Stimulated activated CD8-positive, alpha-beta memory T cell treated with anti-CD3 and anti-CD28 coated beads, Interleukin-15, amount 100 ng/mL, for 4 hours (primary cell): Measurements from ENCODE around the gene LHPP.

Source experiments
- DNase-seq, 2 donors: peaks; one replicate each; pipeline ENCODE4 v3.0.0-alpha.2; 2020; ENCODE audit warnings: low read depth in 2 of 2

Gene LHPP

DNA sequence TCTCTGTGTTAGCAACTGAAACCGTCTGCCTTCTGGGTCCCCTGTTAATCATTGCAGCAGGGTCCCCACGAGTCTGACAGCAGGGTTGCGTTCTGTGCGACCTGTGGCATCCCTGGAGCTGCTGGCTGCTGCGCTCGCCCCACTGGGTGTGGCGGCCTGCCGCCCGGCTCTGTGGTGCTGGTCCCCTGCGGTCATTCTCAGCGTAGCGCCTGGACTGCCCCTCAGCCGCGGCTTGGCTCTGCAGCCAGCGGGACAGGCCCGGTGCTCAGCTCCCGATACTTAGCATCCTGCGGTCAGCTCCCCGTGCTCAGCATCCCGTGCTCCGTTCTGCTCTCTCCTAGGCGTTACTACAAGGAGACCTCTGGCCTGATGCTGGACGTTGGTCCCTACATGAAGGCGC is 35.0 kb downstream of the LHPP start:
- DNase-seq = no peak

DNA sequence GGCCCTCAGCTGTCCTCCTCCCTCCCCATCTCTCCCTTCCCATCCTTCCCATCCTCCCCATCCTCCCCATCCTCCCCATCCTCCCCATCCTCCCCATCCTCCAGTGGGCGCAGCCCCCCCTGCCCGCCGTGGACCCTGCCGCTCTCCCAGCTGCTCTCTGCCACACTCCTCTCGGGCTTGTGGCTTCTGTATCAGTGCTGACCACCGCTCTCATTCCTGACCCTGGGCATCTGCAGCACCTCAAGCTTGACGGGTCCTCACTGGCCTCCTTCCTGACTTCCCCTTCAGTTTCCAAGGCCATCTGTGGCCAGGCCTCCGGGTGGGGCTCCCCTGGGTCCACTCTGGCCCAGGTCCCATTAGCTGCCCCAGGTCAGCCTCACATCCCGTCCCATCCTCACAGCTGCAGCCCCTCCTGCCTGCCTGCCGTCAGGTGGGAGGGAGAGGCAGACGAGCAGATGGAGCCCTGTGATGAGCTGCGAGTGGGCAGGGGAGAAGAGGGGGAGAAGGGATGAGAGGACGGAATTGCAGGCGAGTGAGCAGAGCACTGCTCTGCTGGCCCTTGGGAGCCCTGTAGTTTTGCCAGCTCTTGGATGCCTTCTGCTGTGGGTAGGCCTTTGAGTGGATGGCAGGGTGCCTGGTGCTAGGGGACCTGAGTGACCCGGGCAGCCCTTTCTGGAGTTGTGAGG is 35.7 kb downstream of the LHPP start:
- no peak for DNase-seq

DNA sequence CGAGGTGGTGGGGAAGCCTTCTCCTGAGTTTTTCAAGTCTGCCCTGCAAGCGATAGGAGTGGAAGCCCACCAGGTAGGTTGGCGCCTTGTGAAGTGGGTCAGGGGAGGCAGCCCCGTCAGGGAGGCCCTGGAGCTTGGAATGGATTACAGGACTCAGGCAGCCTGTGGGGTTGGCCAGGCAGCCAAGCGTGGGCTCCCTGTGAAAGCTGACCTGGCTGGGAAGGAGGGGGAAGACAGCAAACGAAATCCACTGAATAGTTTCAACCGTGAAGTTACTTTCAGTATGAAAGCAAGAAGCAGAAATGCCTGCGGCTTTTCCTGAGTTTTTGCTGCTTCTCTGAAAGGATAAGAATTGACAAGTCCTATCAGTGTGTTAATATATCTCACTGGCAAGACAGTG is 36.4 kb downstream of the LHPP start:
- no peak for DNase-seq

DNA sequence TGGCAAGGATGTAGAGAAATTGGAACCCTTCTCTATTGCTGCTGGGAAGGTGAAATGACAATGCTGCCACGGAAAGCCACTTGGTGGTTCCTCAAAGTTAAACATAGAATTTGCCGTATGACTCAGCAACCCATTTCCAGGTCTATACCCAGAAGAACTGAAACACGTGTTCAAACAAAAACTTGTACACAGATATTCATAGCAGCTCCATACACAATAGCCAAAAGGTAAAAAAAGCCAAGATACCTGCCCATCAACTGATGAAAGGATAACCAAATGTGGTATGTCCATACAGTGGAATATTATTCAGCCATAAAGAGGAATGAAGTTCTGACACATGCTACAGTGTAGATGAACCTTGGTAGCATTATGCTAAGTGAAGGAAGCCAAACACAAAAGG is 39.1 kb downstream of the LHPP start:
- DNase-seq = no peak

DNA sequence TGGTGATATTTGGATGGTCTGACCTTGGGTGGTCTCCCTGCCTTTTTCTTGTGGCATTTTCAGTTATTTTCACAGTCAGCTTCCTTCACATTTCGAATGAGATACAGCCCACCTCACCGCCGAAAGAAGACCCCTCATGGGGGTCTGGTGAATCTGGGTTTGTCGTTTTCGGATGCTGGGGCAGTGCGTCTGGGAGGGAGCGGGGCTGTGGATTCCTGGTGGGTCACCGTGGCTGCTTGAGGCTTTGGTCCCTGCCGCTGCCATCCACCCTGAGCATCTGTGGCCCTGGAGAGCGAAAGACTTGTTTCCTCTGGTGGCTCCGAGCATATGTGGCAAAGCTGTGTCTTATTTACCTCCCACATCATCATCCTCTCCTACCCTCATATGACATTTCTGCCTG is 43.1 kb downstream of the LHPP start:
- DNase-seq = no peak

DNA sequence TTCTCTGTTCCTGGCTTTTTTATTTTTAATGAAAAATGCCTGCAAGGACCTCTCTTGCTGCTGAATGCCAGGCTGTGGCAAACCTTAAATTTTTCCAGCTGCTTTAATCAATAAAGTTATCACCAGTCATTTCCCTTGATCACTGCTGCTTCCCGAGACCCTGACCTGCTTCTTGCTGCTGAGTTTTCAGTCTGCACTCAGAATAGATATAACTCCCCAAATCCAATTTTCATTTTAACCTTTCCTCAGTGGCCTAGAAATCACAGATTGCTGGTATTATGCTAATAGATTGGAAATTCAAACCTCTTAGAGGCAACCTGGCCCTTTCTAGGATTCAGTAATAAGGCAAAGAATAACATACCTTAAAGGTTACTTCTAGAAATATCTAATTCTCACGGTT is 43.7 kb downstream of the LHPP start:
- no peak for DNase-seq

DNA sequence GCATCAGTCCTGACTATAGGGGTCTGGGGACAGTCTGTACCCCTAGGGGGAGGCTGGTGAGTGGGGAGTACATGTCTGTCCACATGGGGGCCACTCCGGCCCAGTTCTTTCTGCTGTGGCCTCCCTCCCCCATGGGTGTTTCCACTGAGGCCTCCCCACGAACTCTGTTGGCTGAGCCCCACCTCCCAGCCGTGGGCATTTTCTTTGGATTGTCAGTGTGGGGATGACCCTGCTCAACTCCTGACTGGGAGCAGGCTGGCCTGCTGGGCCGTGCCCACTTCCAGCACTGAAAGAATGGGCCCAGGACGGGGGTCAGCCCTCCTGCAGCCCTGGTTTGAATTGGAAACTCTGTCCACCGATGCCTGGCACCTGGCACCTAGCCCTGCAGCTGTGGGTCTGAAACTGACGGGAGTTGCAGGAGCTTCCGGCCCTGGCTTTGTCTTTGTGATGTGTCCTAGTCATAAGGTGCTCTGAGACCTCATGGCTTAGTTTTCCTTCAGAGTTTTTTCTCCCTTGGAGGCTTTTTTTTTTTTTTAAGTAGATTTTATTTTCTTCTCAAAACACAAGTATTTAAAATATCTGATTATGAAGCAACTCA is 46.5 kb downstream of the LHPP start:
- DNase-seq = no peak

DNA sequence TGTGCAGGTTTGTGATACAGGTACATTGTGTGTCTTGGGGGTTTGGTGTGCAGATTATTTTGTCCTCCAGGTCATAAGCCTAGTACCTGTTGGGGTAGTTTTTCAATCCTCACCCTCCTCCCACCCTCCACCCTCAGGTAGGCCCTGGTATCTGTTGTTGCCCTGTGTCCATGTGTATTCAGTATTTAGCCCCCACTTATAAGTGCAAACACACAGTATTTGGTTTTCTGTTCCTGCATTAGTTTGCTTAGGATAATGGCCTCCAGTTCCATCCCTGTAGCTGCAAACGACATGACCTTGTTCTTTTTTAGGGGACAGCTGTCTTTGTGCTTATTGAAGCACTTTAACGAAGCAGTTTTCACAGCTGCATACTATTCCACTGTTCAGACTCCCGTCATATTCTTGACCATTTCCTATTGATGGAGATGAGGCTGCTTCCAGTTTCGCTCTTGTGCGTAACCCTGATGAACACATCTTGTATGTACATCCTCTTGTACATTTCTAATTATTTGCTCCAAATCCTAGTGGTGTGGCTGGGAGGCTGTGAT is 47.4 kb downstream of the LHPP start:
- no peak for DNase-seq

DNA sequence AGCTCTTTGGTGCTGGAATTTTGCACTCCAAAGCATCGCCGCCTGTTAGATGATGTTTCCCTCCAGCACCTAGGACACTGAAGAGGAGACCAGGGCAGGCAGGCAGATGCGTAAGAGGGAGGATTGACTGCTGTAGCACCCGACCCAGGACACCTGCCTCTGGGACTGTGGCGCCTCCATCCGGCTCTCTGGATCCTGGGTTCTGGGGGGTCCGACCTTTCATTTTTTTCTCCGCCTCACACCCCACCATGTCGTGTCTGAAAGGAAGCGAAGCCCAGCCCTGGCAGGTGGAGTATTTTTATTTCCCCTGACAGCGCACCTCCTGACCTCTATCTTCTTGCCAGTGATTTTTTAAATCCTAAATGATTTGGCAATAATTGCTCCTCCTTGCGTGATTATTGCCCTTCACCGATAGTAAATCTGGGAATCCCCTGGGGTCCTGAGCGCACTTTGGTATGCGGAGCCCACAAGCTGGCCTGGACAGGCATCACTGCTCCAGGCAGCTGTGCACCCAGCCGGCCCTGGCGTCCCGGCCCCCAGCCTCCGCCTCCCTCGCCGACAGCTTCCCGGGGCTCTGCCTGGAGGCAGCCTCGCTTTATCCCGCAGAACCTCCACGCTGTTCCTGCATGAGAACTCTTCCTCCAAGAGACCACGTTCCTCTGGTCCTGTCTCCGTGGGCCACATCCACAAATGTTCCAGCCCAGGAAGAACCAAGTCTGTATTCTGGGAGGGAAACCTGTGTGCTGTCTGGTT is 48.4 kb downstream of the LHPP start:
- DNase-seq = no peak

DNA sequence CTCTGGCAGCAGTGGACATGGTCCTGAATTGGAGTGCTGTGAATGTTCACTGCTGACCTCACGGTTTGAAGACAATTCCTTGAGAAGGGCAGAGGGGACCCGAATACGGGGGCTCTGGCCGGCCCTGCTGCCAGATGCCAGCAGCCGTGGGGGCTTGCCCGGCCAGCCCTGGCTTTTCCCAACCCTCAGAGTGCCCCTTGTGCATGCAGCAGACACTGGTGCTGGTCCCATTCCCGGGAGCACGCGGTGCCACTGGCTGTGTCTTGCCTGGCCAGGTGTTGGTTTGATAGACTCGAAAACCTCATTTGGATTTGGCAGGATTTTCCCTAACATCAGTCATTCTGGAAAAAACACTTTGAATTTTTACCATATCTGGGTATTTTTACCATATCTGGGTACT is 49.1 kb downstream of the LHPP start:
- no peak for DNase-seq

DNA sequence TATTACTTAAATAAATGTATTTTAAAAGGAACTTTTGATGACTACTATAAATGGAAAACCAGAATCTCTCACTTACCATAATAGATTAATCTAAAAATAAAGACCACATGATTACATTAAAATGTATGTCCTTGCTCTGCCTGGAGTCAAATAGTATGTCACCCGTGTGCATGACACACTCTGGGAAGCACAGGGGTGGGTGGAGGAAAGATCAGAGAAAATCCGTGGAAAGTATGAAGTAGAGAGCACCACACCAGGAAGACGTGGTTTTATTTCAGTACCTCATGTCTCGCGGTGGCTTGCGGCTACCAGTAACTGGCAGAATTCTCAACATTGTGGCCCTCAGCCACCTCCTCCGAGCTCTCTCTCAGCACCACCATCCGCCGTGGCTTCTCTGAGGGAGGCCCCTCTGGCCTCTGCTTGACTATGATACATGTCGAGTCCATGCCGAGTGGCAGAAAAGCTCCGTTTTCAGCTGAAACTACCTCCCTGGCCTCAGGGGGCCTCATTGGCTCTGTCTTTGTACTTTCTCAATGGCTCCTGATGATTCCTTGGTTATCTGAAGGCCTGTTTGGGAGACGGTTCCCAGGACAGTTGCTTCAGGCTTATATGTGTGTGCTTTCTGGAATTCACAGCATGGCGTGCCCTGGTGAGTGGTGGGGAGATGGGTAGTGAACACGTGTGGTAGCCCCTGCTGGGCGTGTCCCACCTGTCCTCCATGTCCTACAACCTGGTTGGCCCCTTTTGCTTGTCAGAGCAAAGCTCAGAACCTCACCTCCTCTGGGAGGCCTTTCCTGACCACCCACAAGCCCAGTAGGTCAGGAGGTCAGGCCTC is 49.8 kb downstream of the LHPP start:
- DNase-seq = no peak

DNA sequence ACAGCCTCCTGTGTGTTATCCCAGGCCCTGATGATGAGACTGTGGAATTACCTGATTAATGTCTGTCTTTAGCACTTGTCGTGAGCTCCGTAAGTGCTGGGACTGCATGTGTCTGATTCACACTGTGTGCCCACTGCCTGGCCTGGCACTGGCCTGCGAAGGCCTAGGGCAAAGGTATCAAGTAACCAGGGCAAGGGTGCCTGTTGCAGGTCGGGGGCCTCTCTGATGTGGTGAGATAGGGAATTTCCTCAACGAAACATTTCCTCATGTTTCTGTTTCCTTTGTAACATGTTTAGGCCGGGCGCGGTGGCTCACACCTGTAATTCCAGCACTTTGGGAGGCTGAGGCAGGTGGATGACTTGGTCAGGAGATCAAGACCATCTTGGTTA is 50.4 kb downstream of the LHPP start:
- no peak for DNase-seq

DNA sequence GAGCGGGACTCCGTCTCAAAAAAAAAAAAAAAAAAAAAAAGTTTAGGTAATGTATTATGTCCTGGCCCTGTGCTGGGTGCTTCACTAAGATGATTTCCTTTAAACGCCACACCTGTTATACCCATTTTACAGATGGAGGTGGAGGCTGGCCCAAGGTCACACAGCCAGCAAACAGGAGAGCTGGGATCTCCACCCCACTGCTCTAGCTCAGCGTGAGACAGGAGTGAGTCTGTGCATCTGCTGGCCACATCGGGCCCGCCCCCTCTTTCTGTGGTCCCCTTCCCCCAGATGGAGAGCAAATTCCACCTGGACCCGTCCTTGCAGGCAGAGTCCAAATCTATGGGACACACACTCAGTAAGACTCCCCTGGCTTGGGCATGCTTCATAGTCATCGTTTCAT is 51.0 kb downstream of the LHPP start:
- no peak for DNase-seq

DNA sequence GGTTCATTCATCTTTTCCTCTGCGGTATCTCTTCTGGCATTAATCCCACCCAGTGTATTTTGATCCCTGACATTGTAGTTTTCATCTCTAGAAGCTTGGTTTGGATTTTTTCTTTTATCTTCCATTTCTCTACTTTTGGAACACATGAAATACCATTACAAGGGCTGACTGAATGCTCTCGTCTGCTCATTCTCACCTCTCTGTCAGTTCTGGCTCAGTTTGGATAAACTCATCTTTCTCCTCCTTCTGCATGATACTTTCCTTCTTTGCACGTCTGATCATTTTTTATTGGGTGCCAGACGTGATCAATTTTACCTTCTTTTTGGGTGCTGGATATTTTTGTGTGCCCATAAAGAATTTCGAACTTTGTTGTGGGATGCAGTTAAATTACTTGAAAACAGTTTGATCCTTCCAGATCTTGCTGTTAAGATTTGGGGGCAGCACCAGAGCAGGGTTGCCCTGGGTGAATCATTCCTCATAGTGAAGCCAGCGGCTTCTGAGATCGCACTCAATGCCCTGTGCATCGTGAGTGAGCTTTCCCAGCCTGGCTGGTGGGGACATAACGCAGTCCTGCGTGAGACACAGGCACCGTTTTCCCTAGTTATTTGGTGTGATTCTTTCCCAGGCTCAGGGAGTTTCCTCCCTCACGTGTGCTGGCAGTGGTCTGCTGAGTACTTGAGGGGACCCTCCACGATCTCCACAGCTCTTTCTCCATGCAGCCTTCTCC is 53.8 kb downstream of the LHPP start:
- DNase-seq = no peak

DNA sequence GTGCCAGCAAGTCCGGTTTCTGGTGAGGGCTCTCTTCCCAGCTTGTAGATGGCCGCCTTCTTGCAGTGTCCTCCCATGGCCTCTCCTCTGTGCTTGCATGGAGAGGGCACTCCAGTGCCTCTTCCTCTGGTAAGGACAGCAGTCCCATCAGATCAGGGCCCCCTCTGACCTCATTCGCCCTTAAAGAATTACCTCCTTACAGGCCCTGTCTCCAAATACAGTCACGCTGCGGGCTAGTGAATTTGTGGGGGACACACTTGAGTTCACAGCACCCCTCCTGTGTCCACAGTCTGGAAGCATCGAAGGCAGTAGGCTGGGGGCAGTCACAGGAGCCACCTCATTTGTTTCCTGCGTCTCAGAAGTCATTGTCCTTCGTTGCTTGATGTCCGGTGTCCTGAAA is 54.6 kb downstream of the LHPP start:
- no peak for DNase-seq

DNA sequence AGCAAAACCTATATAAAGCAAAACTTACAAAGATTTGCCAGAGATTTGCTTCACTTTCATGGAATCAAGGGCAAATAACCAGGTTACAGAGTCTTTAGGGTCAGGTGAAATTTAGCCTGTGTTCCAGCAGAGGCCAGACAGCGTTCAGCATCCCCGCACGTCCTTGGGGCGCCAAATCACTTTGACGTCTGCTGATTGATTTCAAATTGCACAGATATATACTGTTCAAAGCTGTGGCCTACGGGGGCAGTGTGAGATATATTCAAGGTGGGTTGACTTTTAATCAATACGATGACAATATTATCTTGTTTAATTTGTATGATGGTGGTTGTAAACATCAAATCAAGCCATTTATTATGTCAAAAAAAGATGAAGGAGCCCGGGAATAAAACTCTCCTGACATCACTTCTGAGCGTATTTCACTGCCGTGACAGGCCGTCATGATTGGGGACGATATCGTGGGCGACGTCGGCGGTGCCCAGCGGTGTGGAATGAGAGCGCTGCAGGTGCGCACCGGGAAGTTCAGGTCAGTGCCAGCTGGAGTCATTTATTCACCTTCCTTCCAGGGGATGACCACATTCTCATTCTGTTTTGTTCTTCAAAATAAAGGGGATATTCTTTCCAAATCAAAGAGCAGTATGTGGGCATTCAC is 55.2 kb downstream of the LHPP start:
- DNase-seq = no peak

DNA sequence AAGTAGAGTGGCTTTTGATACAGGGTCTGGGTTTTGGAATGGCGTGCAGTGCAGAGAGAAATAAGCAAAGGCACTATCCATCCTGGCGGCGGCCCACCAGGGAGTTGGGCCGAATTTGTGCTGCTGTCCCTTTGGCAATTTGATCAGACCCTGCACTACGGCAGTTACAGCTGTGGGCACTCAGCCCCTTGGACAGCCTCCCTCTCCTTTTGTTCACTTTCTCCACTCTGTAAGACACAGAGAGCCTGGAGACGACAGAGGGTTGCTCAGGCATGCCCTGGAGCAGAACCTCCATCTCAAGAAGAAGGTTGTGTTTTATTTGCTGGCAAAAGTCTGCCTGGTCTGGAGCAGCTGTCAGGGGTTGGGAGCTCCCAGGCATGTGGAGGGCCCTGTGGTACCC is 55.8 kb downstream of the LHPP start:
- DNase-seq = no peak

DNA sequence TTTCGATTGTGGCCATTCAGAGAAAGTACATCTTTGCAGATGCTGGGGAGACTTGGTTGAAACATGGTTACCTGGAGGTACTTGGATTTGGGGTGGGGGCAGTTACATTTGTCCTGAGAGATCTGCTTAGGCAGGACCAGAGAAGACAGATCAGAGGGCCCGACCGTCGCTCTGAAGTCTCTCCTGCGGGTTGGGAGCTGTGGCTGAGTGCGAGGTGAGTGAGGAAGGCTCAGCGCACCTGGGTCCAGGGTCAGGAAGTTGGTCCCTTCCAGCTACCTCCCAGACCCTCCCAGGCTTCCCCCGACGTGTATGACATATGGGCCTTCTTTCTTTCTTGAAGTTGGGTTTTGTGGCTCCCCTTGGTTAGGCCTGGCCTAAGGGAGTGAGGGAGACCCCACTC is 56.3 kb downstream of the LHPP start:
- no peak for DNase-seq

DNA sequence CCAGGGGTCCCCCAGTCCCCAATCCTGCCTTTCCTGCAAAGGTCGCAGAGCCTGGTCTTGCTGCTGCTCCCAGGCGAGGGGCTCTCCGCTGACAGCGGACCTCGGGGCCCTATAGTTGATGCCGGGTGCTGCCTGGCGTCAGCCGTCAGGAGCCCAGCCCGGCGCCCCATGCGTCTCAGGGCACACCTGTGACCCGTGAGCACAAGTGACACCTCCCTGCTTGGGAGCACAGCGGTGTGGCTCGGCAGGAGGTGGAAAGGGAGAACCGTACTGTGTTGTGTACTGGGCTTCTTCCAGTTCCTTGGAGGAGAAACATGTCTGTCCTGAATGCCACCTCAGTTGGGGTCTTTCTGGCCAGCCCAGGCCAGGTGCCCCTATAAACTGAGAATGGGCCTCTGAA is 56.7 kb downstream of the LHPP start:
- no peak for DNase-seq

DNA sequence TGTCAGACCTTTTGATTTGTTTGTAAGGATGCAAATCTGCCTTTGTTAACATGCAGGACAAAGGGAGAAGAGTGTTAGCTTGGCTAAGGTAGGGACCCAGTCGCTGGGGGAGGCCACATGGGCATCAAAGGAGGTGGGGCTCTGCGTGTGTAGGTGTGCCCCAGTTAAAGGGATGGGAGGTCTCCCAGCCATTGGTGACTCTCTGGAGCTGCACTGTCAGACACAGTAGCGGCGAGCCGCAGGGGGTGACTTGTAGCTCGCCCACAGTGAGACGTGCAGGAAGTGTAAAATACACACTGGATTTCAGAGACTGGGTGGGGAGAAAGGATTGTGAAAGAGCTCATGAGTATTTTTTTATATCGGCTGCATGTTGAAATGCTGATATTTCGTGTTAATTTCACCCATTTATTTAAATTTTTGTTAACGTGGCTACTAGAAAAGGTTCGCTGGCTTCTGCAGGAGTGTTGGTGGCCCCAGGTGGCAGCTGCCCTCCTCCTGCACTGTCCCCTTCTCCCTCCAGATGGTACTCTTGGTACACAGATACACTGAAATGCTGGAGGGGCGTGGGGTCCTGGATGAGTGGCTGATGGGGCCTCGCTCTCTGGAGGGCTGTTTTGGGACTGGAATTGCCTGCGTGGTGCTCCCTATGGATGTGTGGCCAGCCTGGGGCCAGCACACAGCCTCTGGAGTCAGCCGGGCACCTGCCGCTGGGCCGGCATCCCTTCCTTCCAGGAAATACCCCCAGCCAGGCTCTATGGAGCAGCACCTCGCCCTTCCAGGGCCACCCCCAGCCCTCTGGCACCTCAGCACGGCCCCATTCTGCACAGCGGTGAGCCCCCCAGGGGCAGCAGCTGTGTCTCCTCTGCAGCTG is 59.2 kb downstream of the LHPP start:
- no peak for DNase-seq
